Stimulated activated CD4-positive, alpha-beta T cell treated with anti-CD3 and anti-CD28 coated beads, Interleukin-4, amount 100 ng/mL, for 1 hour (primary cell): Measurements from ENCODE around the gene B3GAT3.
"Not testable (repeated sequence)": the region's sequence is repeated elsewhere in the genome, so short reads cannot be mapped to it uniquely, and the experiment has no call there.

ENCODE experiments used
- DNase-seq: peaks from one replicate; pipeline ENCODE4 v3.0.0-alpha.2; 2020

B3GAT3 gene

DNA sequence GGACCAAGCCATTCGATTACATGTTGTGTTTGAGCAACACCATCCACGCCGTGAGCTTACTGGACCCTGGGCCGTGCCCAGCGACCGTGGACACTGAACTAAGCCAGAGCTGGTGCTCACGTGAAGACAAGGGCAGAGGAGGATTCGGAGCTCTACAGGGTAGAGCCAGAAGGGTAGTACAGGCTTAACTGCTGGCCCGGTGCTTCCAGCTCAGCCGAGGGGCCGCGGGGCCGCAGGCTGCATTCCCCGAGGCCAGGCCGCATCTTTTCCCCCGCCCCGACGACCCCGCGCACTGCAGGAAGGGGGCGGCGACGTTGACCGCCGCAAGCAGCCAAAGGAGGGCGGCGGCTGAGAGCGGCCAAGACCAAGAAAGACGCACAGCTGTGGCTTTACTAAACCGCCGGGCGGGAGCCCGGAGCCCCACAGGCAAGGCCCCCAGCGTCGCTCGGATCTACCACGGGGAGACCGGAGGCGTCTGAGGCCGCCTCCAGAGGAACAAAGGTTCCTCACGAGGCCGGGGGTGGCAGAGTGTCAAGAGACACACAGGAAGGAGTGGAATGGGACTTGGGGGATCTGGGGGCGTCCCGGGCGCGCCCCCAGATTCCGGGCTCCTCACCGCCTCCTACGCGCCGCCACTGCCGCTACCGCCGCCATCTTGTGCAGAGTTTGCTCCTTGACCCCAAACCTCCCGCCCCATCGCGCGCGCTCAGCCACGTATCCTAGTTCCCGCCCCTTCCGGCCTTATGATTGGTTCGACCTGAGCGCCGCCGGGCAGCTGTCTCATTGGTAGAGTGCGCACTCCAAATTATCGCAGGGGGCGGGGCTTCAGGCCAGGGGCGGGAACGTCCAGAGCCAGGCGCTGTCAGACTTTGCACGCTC, 24.4 kb upstream of the B3GAT3 start, which contains the start of gene GANAB:
Gene GANAB, minus strand, starts transcription at position 668 of the 879 bp plus-strand sequence. Its CDS starts 14 bp downstream, at position 654.
- DNase-seq, result peak; percentile 100

DNA sequence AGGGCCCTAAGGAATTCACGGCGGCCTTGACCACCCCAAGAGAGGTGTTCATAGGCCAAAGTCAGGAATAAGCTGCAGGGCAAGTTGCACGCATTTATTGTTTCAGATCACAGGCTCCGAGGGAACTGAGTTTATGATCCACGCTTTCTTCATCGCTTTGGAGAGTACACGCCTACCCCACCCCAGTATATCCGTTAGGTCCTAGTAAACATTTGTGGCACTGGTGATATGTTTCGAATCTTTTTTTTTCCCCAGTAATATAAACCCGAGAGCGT, 23.8 kb upstream of the B3GAT3 start:
- no peak for DNase-seq

DNA sequence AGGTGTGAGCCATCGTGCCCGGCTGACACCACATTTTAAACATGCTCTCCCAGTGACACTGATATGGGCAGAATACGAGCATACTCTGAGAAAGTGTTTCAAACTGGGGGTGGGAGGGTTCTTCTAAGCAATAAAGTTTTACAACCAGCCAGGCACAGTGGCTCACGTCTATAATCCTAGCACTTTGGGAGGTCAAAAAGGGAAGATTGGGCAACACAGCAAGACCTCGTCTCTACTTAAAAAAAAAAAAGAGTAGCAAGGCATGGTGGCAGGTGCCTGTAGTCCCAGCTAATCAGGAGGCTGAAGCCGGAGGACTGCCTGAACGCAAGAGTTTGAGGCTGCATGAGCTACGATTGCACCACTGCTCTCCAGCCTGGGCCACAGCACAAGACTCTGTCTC, 22.4 kb upstream of the B3GAT3 start:
- no peak for DNase-seq

DNA sequence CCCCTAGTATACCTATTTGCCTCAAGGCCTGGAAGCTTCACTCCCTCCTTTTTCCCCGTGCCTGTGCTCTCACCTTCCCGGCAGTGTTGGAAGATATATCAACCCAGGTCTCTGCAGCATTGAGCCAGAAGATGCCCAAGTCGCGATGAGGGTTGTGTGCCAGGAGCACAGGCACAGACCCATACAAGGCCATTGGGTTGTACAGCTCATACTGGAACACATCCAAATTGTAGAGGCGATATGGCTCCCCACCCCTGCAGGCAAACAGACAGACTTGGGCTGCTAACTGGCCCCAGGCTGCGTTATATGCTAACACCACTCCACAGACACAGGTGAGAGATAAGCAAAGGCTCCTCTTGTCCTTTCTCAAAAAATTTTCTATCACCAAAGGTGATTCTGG, 10.7 kb upstream of the B3GAT3 start:
- DNase-seq, result no peak

DNA sequence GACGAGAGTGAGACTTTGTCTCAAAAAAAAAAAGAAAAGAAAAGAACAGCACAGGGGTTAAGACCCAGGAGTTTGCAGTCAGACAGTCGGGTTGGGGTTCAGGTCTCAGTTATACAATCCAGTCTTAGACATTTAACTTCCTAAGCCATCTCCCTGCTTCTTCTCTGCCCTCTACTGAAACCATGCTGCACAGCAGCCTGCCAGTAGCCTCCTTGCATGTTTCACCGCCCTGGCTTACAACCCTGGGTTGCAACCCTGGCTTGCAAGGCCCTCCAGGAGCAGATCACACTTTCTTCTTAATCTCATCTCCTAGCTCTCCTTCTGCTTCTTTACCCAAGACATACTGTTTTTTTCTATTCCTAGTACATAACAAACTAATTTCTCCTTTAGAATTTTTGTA, 5.9 kb upstream of the B3GAT3 start:
- DNase-seq, result no peak

DNA sequence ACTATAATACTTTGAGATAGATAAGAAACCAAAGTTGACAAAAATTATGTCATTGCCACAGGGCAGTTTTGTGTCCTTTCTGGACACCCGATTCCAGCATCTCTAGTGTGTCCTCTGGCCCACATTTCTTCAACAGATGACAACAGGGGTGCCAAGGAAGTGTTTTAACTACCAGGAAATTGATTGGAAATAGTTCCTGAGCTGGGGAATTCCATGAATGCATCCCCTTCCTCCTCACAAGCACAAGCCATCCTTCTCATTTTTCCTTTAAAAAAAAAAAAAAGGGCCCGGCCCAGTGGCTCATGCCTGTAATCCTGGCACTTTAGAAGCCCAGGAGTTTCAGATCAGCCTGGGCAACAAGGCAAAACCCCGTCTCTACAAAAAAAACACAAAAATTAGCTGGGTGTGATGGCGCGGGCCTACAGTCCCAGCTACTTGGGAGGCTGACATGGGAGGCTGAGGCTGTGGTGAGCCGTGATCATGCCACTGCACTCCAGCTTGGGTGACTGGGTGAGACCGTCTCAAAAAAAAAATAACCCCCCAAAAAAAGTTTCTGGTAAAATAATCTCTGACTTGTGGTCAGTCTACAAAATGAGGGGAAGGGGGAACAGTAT, 797 bp upstream of the B3GAT3 start:
- no peak for DNase-seq

DNA sequence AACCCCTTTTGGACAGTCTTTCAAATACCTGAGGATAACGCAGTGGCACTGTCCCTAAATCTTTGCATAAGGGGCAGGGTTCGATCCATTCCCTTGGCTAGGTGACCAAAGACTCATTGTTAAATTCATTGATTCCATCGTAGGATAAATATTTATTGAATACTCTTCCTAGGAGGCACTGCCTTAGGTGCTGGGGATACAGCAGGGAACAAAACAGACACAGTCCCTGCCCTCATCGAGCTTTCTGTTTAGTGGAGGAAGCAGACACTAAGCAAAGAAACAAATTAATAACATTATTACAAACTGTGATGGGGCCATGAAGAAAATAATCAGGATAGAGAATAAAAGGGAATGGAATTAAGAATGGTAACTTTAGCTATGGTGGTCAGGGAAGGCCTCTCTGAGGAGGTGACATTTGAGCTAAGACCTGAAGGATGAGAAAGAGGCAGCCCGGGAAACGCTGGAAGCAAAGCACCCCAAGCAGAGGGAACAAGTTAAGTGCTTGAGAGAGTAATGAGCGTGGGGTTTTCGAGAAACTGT, 689 bp downstream of the B3GAT3 start:
- DNase-seq, result no peak

DNA sequence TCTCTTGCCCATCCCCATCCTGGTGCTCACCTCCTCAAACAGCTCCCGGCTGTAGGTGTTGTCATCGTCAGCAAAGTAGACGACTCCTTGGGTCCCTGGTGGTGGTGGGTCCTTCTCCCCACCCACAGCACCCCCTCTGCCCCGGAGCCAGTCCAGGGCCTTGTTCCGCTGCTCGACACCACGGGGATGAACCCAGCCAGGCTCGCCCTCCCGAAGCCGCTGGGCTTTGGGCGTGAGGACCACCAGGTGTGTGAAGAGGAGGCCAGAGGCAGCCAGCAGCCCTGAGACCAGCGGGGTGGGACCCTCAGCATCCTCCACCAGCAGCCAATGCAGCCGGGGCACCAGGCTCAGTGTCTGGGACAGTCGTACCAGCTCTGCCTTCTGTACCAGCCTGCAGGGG, 4.8 kb downstream of the B3GAT3 start:
- not testable (repeated sequence) for DNase-seq

DNA sequence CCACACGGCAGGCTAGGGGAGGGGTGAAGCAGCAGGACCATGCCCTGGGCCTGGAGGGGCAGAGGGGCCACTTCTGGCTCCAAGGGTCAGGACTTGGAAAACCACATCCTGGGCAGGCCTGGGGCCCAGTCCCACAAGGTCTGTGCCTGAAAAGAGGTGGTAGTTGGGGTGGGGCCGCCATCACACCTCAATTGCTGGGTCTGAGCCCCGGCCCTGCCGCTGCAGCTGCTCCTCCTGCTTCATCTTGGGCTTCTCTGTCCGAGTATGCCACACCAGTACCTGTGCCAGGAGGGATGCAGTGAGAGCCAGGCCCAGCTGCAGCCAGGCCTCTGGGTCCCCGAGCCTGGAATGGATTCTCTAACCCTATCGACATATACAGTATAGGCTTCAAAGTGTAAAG, 6.3 kb downstream of the B3GAT3 start:
- no peak for DNase-seq

DNA sequence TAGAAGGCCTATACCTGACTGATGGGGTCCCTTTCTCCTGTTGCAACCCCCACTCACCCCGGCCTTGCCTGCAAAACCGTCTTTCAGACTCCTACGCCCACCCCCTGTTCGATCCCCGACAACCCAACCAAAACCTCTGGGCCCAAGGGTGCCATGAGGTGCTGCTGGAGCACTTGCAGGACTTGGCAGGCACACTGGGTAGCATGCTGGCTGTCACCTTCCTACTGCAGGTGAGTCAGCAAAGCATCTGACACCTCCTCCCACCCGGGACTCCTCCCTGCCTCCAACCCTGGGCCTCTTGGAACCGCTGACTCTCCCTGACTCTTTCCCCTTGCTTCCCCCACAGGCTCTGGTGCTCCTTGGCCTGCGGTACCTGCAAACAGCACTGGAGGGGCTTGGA, 7.5 kb downstream of the B3GAT3 start:
- DNase-seq, result peak; percentile 62

DNA sequence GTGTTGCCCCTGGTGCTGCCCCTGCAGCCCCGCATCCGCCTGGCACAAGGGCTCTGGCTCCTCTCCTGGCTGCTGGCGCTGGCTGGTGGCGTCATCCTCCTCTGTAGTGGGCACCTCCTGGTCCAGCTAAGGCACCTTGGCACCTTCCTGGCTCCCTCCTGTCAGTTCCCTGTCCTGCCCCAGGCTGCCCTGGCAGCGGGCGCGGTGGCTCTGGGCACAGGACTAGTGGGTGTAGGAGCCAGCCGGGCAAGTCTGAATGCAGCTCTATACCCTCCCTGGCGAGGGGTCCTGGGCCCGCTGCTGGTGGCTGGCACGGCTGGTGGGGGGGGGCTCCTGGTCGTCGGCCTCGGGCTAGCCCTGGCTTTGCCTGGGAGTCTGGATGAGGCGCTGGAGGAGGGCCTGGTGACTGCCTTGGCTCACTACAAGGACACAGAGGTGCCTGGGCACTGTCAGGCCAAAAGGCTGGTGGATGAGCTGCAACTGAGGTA, 8.5 kb downstream of the B3GAT3 start:
- no peak for DNase-seq

DNA sequence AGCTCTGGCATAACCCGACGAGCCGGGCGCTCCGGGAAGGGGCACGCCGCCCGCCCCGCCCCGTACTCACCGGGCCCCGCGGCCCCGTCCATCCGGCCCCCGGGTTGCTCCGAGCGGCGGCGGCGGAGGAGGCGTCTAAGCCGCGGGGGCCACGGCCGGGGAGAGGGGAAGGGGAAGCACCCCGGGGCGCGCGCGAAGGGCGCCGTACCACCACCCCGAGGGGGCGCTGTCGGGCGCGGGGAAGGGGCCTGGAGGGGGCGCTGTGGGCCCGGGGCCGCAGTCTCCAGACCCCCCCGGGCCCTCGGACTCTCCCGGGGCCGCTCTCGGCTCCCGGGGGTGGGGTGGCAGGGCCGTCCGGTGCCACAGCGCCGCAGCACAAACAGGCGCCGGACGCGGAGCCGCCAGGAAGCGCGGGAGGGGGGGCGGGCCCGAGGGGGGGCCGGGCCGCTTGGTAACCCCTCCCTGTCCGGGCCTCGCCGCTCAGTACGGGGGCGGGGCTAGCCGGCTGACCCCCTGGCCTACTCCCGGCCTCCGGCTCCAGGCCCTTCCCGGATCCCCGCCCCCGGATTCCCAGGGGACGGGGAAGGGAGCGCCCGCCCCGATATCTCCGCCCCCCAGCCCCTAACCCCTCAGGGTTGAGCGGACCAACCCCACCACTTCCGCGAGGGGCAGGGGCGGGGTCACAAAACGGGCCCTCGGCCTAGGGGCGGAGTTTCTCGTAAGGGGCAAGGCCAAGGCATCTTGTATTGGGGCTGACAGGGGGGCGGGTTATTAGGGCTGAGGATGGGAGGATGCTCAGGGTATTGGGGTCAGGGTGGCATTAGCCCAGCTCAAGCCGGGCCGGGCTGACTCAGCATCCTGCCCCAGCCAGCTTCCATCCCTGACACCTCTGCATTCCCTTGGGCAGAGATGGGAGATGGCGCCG, 9.2 kb downstream of the B3GAT3 start, which contains the start of the genes EML3 and ROM1:
Gene EML3, minus strand, starts transcription at position 410 of the 925 bp plus-strand sequence. Its CDS starts 318 bp downstream, at position 92.
Gene ROM1, plus strand, starts transcription at position 892 of the 925 bp plus-strand sequence. Its CDS starts 25 bp downstream, at position 917.
- peak; percentile 87 for DNase-seq

DNA sequence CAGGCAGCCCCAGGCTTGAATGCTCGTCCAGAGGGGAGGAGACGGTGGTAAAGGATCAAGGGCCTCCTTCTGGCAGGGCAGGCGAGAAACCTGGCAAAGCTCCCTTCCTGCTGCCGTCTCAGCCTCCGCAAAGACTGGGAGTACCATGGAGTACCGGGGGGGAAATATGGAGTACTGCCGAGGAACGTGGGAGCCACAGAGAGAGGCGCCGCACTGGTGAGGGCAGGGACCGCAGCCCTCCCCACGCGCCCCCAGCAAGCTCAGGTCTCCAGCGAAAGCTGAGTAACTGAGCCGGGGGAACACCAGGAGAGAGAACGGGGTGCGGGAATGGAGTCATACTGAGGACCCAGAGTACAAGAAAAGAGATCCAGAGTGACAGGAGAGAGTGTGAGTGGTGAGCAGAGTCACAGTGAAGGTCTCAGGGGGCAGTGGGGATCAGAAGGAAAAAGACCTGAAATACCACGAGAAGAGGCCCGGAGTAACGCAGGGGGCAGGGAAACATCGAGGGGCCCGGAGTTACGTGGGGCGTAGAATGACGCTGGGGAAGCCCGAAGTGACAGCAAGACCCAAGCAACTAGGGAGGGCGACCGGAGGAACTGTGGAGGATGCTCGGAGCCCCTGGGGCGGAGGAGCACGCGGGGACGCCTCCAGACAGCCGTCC, 10.0 kb downstream of the B3GAT3 start:
- peak; percentile 61 for DNase-seq

DNA sequence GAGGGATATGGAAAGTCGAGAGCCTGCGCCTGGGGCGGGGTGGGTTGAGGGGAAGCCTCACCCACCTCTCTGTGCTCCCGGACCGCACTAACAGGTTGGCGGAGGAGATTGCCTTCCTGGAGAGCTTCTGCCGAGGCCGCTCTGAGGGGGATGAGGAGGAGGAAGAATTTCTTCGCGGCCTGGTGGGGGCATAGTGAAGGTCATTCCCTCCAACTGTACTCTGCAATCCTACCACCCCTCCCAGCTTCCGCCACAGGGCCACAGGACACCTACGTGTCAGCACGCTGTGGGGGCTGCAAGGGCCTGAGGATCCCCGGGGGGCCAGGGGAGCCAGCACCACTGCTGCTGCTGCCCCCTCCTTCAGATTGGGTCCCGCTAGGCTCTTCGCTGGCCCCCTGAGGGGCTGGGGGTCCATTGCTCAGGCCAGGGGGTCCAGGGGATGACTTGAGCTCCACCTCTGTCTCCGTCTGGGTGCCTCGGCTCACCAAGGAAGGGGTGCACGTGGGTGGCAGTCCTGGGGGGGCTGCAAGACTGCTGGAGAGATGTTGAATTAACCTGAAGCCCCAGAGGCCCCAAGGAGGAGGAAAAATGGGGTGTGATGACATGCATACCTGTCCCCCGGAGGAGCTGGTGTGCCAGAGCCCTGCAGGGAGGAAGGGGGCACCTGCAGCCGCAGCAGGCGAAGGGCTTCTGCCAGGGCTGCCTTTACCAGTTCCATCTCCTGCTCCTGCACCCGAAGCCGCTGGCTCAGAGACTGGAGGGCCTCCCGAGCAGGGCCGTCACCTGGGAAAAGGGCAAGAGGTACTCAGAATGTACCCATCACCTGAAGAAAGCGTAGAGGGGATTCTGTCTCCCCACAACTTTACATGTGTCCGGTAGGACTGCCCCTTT, 10.7 kb downstream of the B3GAT3 start:
- DNase-seq, result no peak

DNA sequence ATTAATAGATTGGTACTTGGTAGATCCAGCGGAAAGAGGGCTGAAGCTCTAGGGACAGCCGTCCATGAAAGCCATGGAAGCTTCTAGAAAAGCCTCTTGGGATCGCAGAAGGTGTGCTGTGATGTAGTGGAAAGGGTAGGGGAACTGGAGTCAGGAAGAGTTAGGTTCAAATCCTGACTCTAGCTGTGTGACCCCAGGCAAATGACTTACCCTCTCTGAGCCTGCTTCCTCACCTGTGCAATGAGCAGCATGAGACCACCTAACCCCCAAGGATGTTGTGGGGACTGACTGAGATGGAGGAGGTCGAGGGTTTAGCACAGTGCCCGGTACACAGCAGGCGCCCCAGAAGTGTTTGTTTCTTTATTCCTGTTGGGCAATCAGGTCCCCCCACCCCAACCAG, 11.4 kb downstream of the B3GAT3 start:
- DNase-seq, result no peak

DNA sequence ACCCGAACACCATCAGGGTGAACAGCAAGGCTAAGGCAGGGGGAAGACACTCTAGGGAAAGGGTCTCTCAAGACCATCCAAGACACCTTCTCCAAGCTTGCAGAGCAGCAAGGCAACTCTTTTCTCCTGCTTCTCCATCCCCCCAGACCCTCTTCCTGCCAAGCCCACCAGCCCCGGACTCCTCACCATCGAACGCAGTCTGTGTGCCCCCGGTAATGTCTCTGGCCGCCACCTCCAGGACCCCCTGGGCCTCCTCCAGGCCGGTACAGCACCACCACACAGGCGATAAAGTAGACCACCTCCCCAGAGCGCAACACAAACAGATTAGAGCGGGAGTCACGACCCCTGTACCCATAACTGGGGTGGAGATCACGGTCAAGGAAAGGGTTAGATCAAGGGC, 13.0 kb downstream of the B3GAT3 start:
- no peak for DNase-seq

DNA sequence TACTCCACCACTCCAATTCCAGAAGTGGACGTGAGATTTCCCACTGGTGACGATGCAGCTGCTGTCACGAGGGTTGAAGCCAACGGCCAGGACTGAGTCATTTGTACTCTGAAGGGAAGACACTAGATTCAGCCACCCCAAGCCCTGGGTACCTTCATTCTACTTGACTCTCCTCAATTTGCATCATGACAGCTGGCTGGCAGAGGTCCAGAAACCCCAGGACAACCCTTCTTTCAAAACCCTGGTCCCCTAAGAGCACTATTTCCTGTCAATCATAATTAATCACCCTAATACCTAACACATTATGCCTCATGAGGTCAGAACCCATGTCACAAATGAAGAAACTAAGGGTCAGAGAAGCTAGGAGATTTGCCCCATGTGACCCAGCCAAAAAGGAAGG, 14.1 kb downstream of the B3GAT3 start:
- DNase-seq, result no peak

DNA sequence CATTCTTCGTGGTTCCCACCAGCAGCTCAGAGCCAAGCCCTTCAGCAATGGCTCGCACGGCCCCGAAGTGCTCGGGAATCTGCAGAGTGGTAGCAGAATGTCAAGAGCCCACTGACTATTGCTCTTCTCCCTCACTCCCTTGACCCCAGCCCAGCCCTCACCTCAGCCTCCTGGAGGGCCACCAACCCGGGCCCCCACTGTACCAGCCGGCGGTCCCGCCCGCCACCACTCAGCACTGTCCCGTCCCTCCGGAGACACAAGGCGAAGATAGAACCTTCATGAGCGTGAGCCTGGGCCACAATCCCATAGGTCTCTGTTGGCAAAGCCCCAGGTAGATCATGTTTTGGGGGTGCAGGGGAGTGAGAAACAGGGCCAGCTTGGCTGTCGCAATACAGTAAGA, 15.9 kb downstream of the B3GAT3 start:
- no peak for DNase-seq

DNA sequence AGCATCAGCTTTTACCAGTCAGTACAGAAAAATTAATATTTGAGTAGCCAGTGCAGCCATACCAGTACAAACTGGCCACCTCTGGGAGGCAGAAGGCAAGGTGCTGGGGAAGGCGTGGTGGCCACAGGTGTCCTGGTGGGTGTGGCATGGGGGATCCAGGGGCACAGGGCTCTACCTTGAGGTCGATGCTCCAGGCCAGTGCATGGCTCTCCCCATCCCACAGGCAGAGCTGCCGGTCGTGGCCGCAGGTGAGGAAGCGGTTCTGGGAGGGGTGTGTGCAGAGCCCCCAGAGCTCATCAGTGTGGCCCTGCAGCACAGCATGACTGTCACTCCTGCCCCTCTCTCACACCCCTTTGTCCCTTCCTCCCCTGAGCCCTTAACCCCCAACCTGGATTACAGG, 16.3 kb downstream of the B3GAT3 start:
- no peak for DNase-seq

DNA sequence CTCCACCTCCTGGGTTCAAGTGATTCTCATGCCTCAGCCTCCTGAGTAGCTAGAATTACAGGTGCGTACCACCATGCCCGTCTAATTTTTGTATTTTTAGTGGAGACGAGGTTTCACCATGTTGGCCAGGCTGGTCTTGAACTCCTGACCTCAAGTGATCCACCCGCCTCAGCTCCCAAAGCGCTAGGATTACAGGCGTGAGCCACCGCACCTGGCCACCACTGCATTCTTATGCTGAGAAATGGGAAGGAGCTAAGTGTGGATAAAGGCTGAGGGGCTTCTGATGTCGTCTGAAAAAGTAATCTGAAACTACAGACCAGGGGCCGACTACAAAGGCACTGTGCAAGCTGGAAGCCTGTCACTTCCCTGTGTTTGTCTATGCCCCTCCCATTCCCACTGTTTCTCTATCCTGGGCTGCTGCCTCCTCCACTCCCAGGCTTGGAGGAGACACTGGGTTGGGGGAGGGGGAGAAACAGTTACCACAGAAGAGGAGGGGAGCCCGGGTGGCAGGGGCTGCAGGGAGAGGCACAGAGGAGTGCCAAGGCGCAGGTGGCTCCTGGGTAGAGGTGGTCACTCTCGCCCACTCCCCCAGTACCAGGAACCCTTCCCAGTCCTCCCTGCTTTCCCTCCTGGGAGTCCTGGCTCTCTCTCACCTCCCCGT, 17.2 kb downstream of the B3GAT3 start:
- DNase-seq, result no peak
